Stomach (tissue), 4 donors: Measurements from ENCODE around the gene SPACA9.

Source experiments
- POLR2A ChIP-seq, 4 donors: fragments of 450-650 bp; IDR thresholded peaks; one replicate each; pipeline ENCODE4 v1.6.1; 2016; ENCODE audit warnings: antibody characterized with exemption in 4 of 4, control low read depth in 2 of 4, mild to moderate bottlenecking in 1 of 4, moderate library complexity in 1 of 4
- POLR2AphosphoS5 ChIP-seq, 3 donors: sonication (generic); formaldehyde crosslinking; IDR thresholded peaks; one replicate each; pipeline ENCODE4 v1.6.1; 2016; ENCODE audit warnings: antibody characterized with exemption in 3 of 3
- TF ChIP-seq, protein P1 (sequence below), 7 experiments: fragments of 450-650 bp in 4 of 7; fragments of 200-600 bp in 3 of 7; sonication (generic) in 3 of 7; IDR thresholded peaks; one replicate each; pipeline ENCODE4 v1.5.1; 2016 to 2019; ENCODE audit warnings: antibody characterized with exemption in 7 of 7, control low read depth in 2 of 7, mild to moderate bottlenecking in 1 of 7

DNA sequence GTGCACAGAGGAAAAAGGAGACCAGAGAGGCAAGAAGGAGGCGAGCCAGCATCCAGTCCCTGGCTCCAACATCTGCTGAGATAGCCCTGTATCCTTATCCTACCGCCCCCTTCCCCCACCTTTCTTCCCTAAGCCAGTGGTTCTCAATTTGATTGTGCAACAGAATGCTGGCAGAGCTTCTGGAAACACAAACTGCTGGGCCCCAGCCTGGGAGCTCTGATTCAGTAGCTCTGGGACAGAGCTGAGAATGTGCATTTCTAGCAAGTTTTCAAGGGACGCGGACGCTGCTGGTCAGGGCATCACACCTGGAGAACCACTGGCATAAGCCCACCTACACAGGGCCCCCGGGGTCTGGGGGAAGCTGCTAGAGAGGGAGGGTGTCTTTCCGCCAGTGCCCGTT is 21.7 kb upstream of the SPACA9 start:
- TF ChIP-seq, protein P1, sequence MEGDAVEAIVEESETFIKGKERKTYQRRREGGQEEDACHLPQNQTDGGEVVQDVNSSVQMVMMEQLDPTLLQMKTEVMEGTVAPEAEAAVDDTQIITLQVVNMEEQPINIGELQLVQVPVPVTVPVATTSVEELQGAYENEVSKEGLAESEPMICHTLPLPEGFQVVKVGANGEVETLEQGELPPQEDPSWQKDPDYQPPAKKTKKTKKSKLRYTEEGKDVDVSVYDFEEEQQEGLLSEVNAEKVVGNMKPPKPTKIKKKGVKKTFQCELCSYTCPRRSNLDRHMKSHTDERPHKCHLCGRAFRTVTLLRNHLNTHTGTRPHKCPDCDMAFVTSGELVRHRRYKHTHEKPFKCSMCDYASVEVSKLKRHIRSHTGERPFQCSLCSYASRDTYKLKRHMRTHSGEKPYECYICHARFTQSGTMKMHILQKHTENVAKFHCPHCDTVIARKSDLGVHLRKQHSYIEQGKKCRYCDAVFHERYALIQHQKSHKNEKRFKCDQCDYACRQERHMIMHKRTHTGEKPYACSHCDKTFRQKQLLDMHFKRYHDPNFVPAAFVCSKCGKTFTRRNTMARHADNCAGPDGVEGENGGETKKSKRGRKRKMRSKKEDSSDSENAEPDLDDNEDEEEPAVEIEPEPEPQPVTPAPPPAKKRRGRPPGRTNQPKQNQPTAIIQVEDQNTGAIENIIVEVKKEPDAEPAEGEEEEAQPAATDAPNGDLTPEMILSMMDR (IDR thresholded peaks at IDR 0.05) = no peak
- TF ChIP-seq POLR2A (IDR thresholded peaks at IDR 0.05) (no peak), POLR2AphosphoS5 (IDR thresholded peaks at IDR 0.05) (peak in 1 of 3 donors; percentile 42)
